ENCODE results near the gene TRMT2B.

The TRMT2B gene

GRCh38 chrX:101078716-101079598 is 27.0 kb upstream of the TRMT2B start, which contains the start of gene TMEM35A:
TMEM35A (plus strand) TSS chrX:101078879; CDS start chrX:101079003, 124 bp downstream.
- Histone ChIP-seq H3K9ac (ENCODE audit: low read depth, low read length, poor library complexity, severe bottlenecking) (no peak within 1 kb of the TSS), H3K36me3 (ENCODE audit: insufficient read depth, low read length) (no peaks in the 10 kb centered on the region), H3K4me3 (ENCODE audit: low read length, poor library complexity, severe bottlenecking) (peak within 1 kb of the TSS; percentile 38), H3K4me1 (ENCODE audit: insufficient read depth, low read length, poor library complexity, severe bottlenecking) (no peaks in the 10 kb centered on the region), H3K4me2 (ENCODE audit: low read depth, low read length, poor library complexity, severe bottlenecking) (peak within 1 kb of the TSS; percentile 27), H3K79me2 (ENCODE audit: insufficient read depth, low read length) (no peaks in the 10 kb centered on the region), H3K9me3 (ENCODE audit: insufficient read depth, low read depth, low read length) (no peaks in the 10 kb centered on the region), H3F3A (ENCODE audit: low read depth) (no peaks in the 10 kb centered on the region), H2AFZ (ENCODE audit: low read length) (no peak within 1 kb of the TSS; the same call in 1 of the 2 replicates), H3K27me3 (ENCODE audit: insufficient read depth, low read length, poor library complexity, severe bottlenecking) (no peaks in the 10 kb centered on the region), H3K9me2 (replicated peaks; ENCODE audit: low read depth, low read length) (no peaks in the 10 kb centered on the region), H4K20me1 (ENCODE audit: insufficient read depth, low read length, poor library complexity, severe bottlenecking) (no peaks in the 10 kb centered on the region)
- TF ChIP-seq, protein P1, sequence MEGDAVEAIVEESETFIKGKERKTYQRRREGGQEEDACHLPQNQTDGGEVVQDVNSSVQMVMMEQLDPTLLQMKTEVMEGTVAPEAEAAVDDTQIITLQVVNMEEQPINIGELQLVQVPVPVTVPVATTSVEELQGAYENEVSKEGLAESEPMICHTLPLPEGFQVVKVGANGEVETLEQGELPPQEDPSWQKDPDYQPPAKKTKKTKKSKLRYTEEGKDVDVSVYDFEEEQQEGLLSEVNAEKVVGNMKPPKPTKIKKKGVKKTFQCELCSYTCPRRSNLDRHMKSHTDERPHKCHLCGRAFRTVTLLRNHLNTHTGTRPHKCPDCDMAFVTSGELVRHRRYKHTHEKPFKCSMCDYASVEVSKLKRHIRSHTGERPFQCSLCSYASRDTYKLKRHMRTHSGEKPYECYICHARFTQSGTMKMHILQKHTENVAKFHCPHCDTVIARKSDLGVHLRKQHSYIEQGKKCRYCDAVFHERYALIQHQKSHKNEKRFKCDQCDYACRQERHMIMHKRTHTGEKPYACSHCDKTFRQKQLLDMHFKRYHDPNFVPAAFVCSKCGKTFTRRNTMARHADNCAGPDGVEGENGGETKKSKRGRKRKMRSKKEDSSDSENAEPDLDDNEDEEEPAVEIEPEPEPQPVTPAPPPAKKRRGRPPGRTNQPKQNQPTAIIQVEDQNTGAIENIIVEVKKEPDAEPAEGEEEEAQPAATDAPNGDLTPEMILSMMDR (conservative IDR thresholded peaks at IDR 0.05; ENCODE audit: low read length): no peak
- no peak for TF ChIP-seq EZH2phosphoT487 (IDR thresholded peaks at IDR 0.05; ENCODE audit: borderline replicate concordance)

GRCh38 chrX:101071582-101071981 is 19.7 kb upstream of the TRMT2B start:
- H3K79me2 ChIP-seq (ENCODE audit: insufficient read depth, low read length): no peaks in the 10 kb centered on the region
- no peaks in the 10 kb centered on the region for H3K36me3 ChIP-seq (ENCODE audit: insufficient read depth, low read length)
- no peak overlapping the region for H2AFZ ChIP-seq (ENCODE audit: low read length)
- H3K4me1 ChIP-seq (ENCODE audit: insufficient read depth, low read length, poor library complexity, severe bottlenecking): no peaks in the 10 kb centered on the region
- H3K4me2 ChIP-seq (ENCODE audit: low read depth, low read length, poor library complexity, severe bottlenecking): no peak overlapping the region
- H3K27me3 ChIP-seq (ENCODE audit: insufficient read depth, low read length, poor library complexity, severe bottlenecking): no peaks in the 10 kb centered on the region
- no peaks in the 10 kb centered on the region for H3F3A ChIP-seq (ENCODE audit: low read depth)
- no peaks in the 10 kb centered on the region for H4K20me1 ChIP-seq (ENCODE audit: insufficient read depth, low read length, poor library complexity, severe bottlenecking)
- H3K9me2 ChIP-seq (replicated peaks; ENCODE audit: low read depth, low read length): no peaks in the 10 kb centered on the region
- no peak for TF ChIP-seq EZH2phosphoT487 (IDR thresholded peaks at IDR 0.05; ENCODE audit: borderline replicate concordance)
- TF ChIP-seq, protein P1 (conservative IDR thresholded peaks at IDR 0.05; ENCODE audit: low read length): no peak
- no peak overlapping the region for H3K9ac ChIP-seq (ENCODE audit: low read depth, low read length, poor library complexity, severe bottlenecking)
- H3K9me3 ChIP-seq (ENCODE audit: insufficient read depth, low read depth, low read length): no peaks in the 10 kb centered on the region
- H3K4me3 ChIP-seq (ENCODE audit: low read length, poor library complexity, severe bottlenecking): no peak overlapping the region

- Histone ChIP-seq H3K9me2 (replicated peaks; ENCODE audit: low read depth, low read length) (no peaks in the 10 kb centered on the region), H3K79me2 (ENCODE audit: insufficient read depth, low read length) (no peaks in the 10 kb centered on the region), H3K9ac (ENCODE audit: low read depth, low read length, poor library complexity, severe bottlenecking) (no peak overlapping the region), H4K20me1 (ENCODE audit: insufficient read depth, low read length, poor library complexity, severe bottlenecking) (no peaks in the 10 kb centered on the region), H3K4me2 (ENCODE audit: low read depth, low read length, poor library complexity, severe bottlenecking) (no peak overlapping the region), H3F3A (ENCODE audit: low read depth) (no peaks in the 10 kb centered on the region), H3K9me3 (ENCODE audit: insufficient read depth, low read depth, low read length) (no peaks in the 10 kb centered on the region), H3K4me3 (ENCODE audit: low read length, poor library complexity, severe bottlenecking) (no peak overlapping the region), H2AFZ (ENCODE audit: low read length) (no peak overlapping the region), H3K27me3 (ENCODE audit: insufficient read depth, low read length, poor library complexity, severe bottlenecking) (no peaks in the 10 kb centered on the region), H3K4me1 (ENCODE audit: insufficient read depth, low read length, poor library complexity, severe bottlenecking) (no peaks in the 10 kb centered on the region), H3K36me3 (ENCODE audit: insufficient read depth, low read length) (no peaks in the 10 kb centered on the region)
- no peak for TF ChIP-seq EZH2phosphoT487 (IDR thresholded peaks at IDR 0.05; ENCODE audit: borderline replicate concordance)
- TF ChIP-seq, protein P1 (conservative IDR thresholded peaks at IDR 0.05; ENCODE audit: low read length): no peak
Observed at GRCh38 chrX:101062176-101062575, 10.3 kb upstream of the TRMT2B start.

All from Loucy (cell line).